Muscle of arm (tissue), 12 donors: Measurements from ENCODE around the gene CPSF3. TPM values are rescaled to one million over a fixed set of nuclear protein-coding genes. Genes with fewer than 3 reads are reported as not detected.

ENCODE experiments used
- DNase-seq: peaks from one replicate; pipeline ENCODE4 v3.0.0-alpha.2; 2013
- polyA plus RNA-seq, 12 donors: library from polyadenylated mRNA; unstranded; fragments of 120-200 nt; gene quantifications; one replicate each; pipeline ENCODE4 v1.2.1, GENCODE V29; 2013; ENCODE audit not compliant: insufficient read length in 12 of 12

Gene CPSF3
- polyA plus RNA-seq, 12 donors: 31.5 to 53.2 (median 40.0) TPM; not detected in 1

GRCh38 chr2:9462313-9462712 lies 38.9 kb downstream of the CPSF3 start:
- DNase-seq: no peak

- DNase-seq: no peak
These were observed 39.6 kb downstream of the CPSF3 start for GRCh38 chr2:9462886-9463697.

- no peak for DNase-seq
These were observed 40.2 kb downstream of the CPSF3 start for GRCh38 chr2:9463698-9464034.

GRCh38 chr2:9465170-9465569 lies 41.7 kb downstream of the CPSF3 start:
- no peak for DNase-seq

- DNase-seq: no peak
These were observed 42.8 kb downstream of the CPSF3 start for GRCh38 chr2:9466147-9466683.

GRCh38 chr2:9467687-9468086 lies 44.2 kb downstream of the CPSF3 start:
- no peak for DNase-seq

- no peak for DNase-seq
These were observed 47.8 kb downstream of the CPSF3 start for GRCh38 chr2:9471206-9471605.

- no peak for DNase-seq
These were observed 49.1 kb downstream of the CPSF3 start for GRCh38 chr2:9472511-9472910.

- no peak for DNase-seq
These were observed 50.0 kb downstream of the CPSF3 start for GRCh38 chr2:9473308-9473984.

- peak; percentile 25 for DNase-seq
These were observed 50.5 kb downstream of the CPSF3 start for GRCh38 chr2:9473985-9474360.

GRCh38 chr2:9474361-9475057 lies 51.1 kb downstream of the CPSF3 start, which contains the start of gene IAH1:
IAH1 (plus strand) TSS chr2:9474551; CDS start chr2:9474567, 16 bp downstream.
- peak; percentile 28 for DNase-seq

- DNase-seq: no peak
These were observed 54.5 kb downstream of the CPSF3 start for GRCh38 chr2:9477914-9478313.

- DNase-seq: no peak
These were observed 55.1 kb downstream of the CPSF3 start for GRCh38 chr2:9478526-9478925.

- no peak for DNase-seq
These were observed 56.7 kb downstream of the CPSF3 start for GRCh38 chr2:9480157-9480556.

GRCh38 chr2:9483107-9483506 lies 59.7 kb downstream of the CPSF3 start:
- no peak for DNase-seq

- DNase-seq: no peak
These were observed 61.1 kb downstream of the CPSF3 start for GRCh38 chr2:9484533-9484932.

- DNase-seq: no peak
These were observed 65.4 kb downstream of the CPSF3 start for GRCh38 chr2:9488583-9489547.

GRCh38 chr2:9490789-9491188 lies 67.3 kb downstream of the CPSF3 start:
- DNase-seq: no peak

- DNase-seq: no peak
These were observed 69.5 kb downstream of the CPSF3 start for GRCh38 chr2:9492927-9493326.

GRCh38 chr2:9493478-9493877 lies 70.0 kb downstream of the CPSF3 start:
- no peak for DNase-seq

- no peak for DNase-seq
These were observed 70.6 kb downstream of the CPSF3 start for GRCh38 chr2:9494081-9494480.
